H1 (cell line): ENCODE measurements around the gene PTPRT. TPM values are rescaled to one million over a fixed set of nuclear protein-coding genes. Genes with fewer than 3 reads are reported as not detected.

ENCODE experiments used
- CTCF ChIA-PET: fragments of 300-600 bp; sonication (Branson Sonifier 250); formaldehyde crosslinking; loops from one replicate; lab custom pipeline; 2021; ENCODE audit not compliant: partially characterized antibody; lab: Charles Lee
- POLR2A ChIA-PET: fragments of 300-600 bp; sonication (Branson Sonifier 250); formaldehyde crosslinking; loops from one replicate; lab custom pipeline; 2021; ENCODE audit warnings: inconsistent platforms; ENCODE audit not compliant: partially characterized antibody; lab: Charles Lee
- DNase-seq, 2 experiments: peaks; one replicate each; pipeline versions ENCODE4 v3.0.0 to v3.0.0-alpha.2; 2010 to 2022; ENCODE audit warnings: low spot score in 2 of 2, low read depth in 1 of 2, mixed read lengths in 1 of 2
- FAIRE-seq: peaks from 2 replicates; lab custom pipeline; 2011; peaks lifted over from hg19 to GRCh38; lab: Jason Lieb, UNC
- H2AFZ ChIP-seq: 2 replicates; pipeline ENCODE4 v1.8.1; 2012; ENCODE audit warnings: low read length, inconsistent platforms
- H2AK5ac ChIP-seq: 2 replicates; pipeline ENCODE4 v1.6.1; 2013; ENCODE audit warnings: low read depth, low read length
- H2BK120ac ChIP-seq: replicated peaks from 2 replicates; pipeline ENCODE3; 2013; ENCODE audit warnings: low read depth, low read length, inconsistent platforms
- H2BK12ac ChIP-seq: 2 replicates; pipeline ENCODE4 v1.6.1; 2013; ENCODE audit warnings: low read depth, low read length
- H2BK15ac ChIP-seq: 2 replicates; pipeline ENCODE4 v1.6.1; 2013; ENCODE audit warnings: low read length
- H2BK20ac ChIP-seq: 2 replicates; pipeline ENCODE4 v1.6.1; 2013; ENCODE audit warnings: low read length
- H2BK5ac ChIP-seq: 2 replicates; pipeline ENCODE4 v1.6.1; 2013; ENCODE audit warnings: low read depth, low read length
- H3K14ac ChIP-seq: 2 replicates; pipeline ENCODE4 v1.6.1; 2013; ENCODE audit warnings: inconsistent platforms; ENCODE audit not compliant: insufficient read length
- H3K18ac ChIP-seq: 2 replicates; pipeline ENCODE4 v1.6.1; 2013; ENCODE audit warnings: low read length; ENCODE audit errors: extremely low read depth
- H3K23ac ChIP-seq: 2 replicates; pipeline ENCODE4 v1.6.1; 2013; ENCODE audit warnings: inconsistent platforms; ENCODE audit not compliant: insufficient read length
- H3K23me2 ChIP-seq: 2 replicates; pipeline ENCODE4 v1.6.1; 2013; ENCODE audit warnings: low read depth, low read length
- H3K27ac ChIP-seq: 2 replicates; pipeline ENCODE4 v1.6.1; 2011; ENCODE audit warnings: low read depth, low read length, inconsistent platforms
- H3K27me3 ChIP-seq, 4 experiments: replicated peaks in 1 of 4; 1 replicate in 1 of 4; 2 replicates in 3 of 4; pipeline versions ENCODE4 v1.6.1 to v1.8.1; 2011 to 2013; ENCODE audit warnings: low read length in 3 of 4, mild to moderate bottlenecking in 3 of 4, inconsistent platforms in 2 of 4, mixed read lengths in 2 of 4, moderate library complexity in 1 of 4; ENCODE audit not compliant: control insufficient read depth in 3 of 4, insufficient read depth in 3 of 4; ENCODE audit errors: extremely low read depth in 1 of 4
- H3K36me3 ChIP-seq, 4 experiments: 2 replicates each; pipeline versions ENCODE4 v1.6.1 to v1.8.1; 2011 to 2013; ENCODE audit warnings: mild to moderate bottlenecking in 4 of 4, low read length in 3 of 4, moderate library complexity in 2 of 4, control low read depth in 1 of 4, inconsistent platforms in 1 of 4; ENCODE audit not compliant: insufficient read depth in 4 of 4, control insufficient read depth in 2 of 4
- H3K4ac ChIP-seq: replicated peaks from 2 replicates; pipeline ENCODE3; 2013; ENCODE audit warnings: low read length, low read depth, mixed read lengths, inconsistent platforms; ENCODE audit not compliant: insufficient read length
- H3K4me1 ChIP-seq, 4 experiments: replicated peaks in 1 of 4; 1 replicate in 1 of 4; 2 replicates in 3 of 4; pipeline versions ENCODE4 v1.6.1 to v1.8.1; 2011 to 2013; ENCODE audit warnings: low read length in 3 of 4, inconsistent platforms in 2 of 4, mixed read lengths in 1 of 4; ENCODE audit not compliant: insufficient read depth in 4 of 4, control insufficient read depth in 3 of 4
- H3K4me2 ChIP-seq, 2 experiments: 2 replicates each; pipeline versions ENCODE4 v1.6.1 to v1.8.1; 2011 to 2013; ENCODE audit warnings: low read depth in 2 of 2, low read length in 2 of 2, control low read depth in 1 of 2, inconsistent platforms in 1 of 2, mild to moderate bottlenecking in 1 of 2; ENCODE audit not compliant: insufficient read depth in 1 of 2
- H3K4me3 ChIP-seq, 4 experiments: fragments of 200-600, 300-600 bp in 1 of 4; sonication (generic), shearing (Covaris generic), sonication (Bioruptor Twin) in 1 of 4; 2 replicates each; pipeline versions ENCODE4 v1.5.1 to v1.8.1; 2011 to 2016; ENCODE audit warnings: low read length in 4 of 4, low read depth in 3 of 4, control low read depth in 2 of 4, inconsistent platforms in 2 of 4, mild to moderate bottlenecking in 2 of 4, mixed read lengths in 1 of 4, moderate library complexity in 1 of 4; ENCODE audit not compliant: insufficient read depth in 2 of 4; ENCODE audit errors: extremely low read depth in 1 of 4
- H3K56ac ChIP-seq: replicated peaks from 2 replicates; pipeline ENCODE3; 2013; ENCODE audit warnings: low read depth, mild to moderate bottlenecking, mixed read lengths, low read length, inconsistent platforms; ENCODE audit not compliant: insufficient read length
- H3K79me1 ChIP-seq: 2 replicates; pipeline ENCODE4 v1.6.1; 2013; ENCODE audit warnings: low read depth, low read length, control low read depth
- H3K79me2 ChIP-seq, 2 experiments: 2 replicates each; pipeline versions ENCODE4 v1.6.1 to v1.8.1; 2012 to 2013; ENCODE audit warnings: low read length in 2 of 2, mild to moderate bottlenecking in 2 of 2, inconsistent platforms in 1 of 2; ENCODE audit not compliant: insufficient read depth in 2 of 2, control insufficient read depth in 1 of 2
- H3K9ac ChIP-seq, 4 experiments: replicated peaks in 1 of 4; 1 replicate in 1 of 4; 2 replicates in 3 of 4; pipeline versions ENCODE4 v1.6.1 to v1.8.1; 2011 to 2013; ENCODE audit warnings: low read depth in 3 of 4, low read length in 3 of 4, control low read depth in 2 of 4, mild to moderate bottlenecking in 2 of 4, moderate library complexity in 2 of 4, inconsistent platforms in 1 of 4; ENCODE audit errors: extremely low read depth in 1 of 4
- H3K9me3 ChIP-seq, 2 experiments: 2 replicates each; pipeline versions ENCODE4 v1.6.1 to v1.8.1; 2012 to 2013; ENCODE audit warnings: mild to moderate bottlenecking in 2 of 2, moderate library complexity in 2 of 2, control low read depth in 1 of 2, inconsistent platforms in 1 of 2, low read depth in 1 of 2, low read length in 1 of 2, mixed read lengths in 1 of 2; ENCODE audit not compliant: insufficient read depth in 2 of 2
- H4K20me1 ChIP-seq, 2 experiments: replicated peaks in 1 of 2; 2 replicates each; pipeline versions ENCODE3 to v1.8.1; 2011 to 2013; ENCODE audit warnings: inconsistent platforms in 2 of 2, low read length in 2 of 2, mild to moderate bottlenecking in 1 of 2; ENCODE audit not compliant: insufficient read depth in 2 of 2, control insufficient read depth in 1 of 2
- H4K5ac ChIP-seq: 2 replicates; pipeline ENCODE4 v1.6.1; 2013; ENCODE audit warnings: low read length, low read depth, mixed read lengths, inconsistent platforms; ENCODE audit not compliant: insufficient read length
- H4K8ac ChIP-seq: 2 replicates; pipeline ENCODE4 v1.8.0; 2013; ENCODE audit warnings: mild to moderate bottlenecking, moderate library complexity, low read length, inconsistent platforms; ENCODE audit not compliant: insufficient read depth; ENCODE audit errors: extremely low read depth
- H4K91ac ChIP-seq: replicated peaks from 2 replicates; pipeline ENCODE3; 2013; ENCODE audit warnings: low read length, mixed read lengths, inconsistent platforms; ENCODE audit not compliant: insufficient read length
- BACH1 ChIP-seq: IDR thresholded peaks from 2 replicates; pipeline ENCODE4 v1.6.1; 2012; ENCODE audit warnings: low read length, improper control_type of control experiment
- CHD2 ChIP-seq: IDR thresholded peaks from 2 replicates; pipeline ENCODE4 v1.6.1; 2012; ENCODE audit warnings: low read length, improper control_type of control experiment
- CTBP2 ChIP-seq: IDR thresholded peaks from 2 replicates; pipeline ENCODE4 v1.7.0; 2011; ENCODE audit warnings: borderline replicate concordance, mild to moderate bottlenecking, moderate library complexity, mixed read lengths, low read length; ENCODE audit not compliant: insufficient read depth, insufficient read length
- GABPA ChIP-seq: IDR thresholded peaks from 2 replicates; pipeline ENCODE4 v1.6.1; 2011; ENCODE audit warnings: mild to moderate bottlenecking, low read length, moderate library complexity, borderline replicate concordance; ENCODE audit not compliant: insufficient read depth
- GTF2F1 ChIP-seq: IDR thresholded peaks from 2 replicates; pipeline ENCODE4 v1.6.1; 2012; ENCODE audit warnings: low read depth, low read length, improper control_type of control experiment, borderline replicate concordance
- HDAC2 ChIP-seq, 2 experiments: fragments of 300-600 bp in 1 of 2; sonication (generic) in 1 of 2; IDR thresholded peaks; 2 replicates each; pipeline ENCODE4 v1.6.1; 2011 to 2012; ENCODE audit warnings: low read depth in 2 of 2, low read length in 2 of 2, mild to moderate bottlenecking in 2 of 2, moderate library complexity in 2 of 2, borderline replicate concordance in 1 of 2, inconsistent platforms in 1 of 2
- JUND ChIP-seq: IDR thresholded peaks from 2 replicates; pipeline ENCODE4 v1.6.1; 2011; ENCODE audit warnings: mild to moderate bottlenecking, improper control_type of control experiment, low read length
- KDM1A ChIP-seq: fragments of 200-600, 300-600 bp; sonication (generic); IDR thresholded peaks from 2 replicates; pipeline ENCODE4 v1.7.1; 2016; ENCODE audit warnings: mild to moderate bottlenecking, low read length, borderline replicate concordance
- POLR2A ChIP-seq, 2 experiments: IDR thresholded peaks; 1 replicate in 1 of 2; 2 replicates in 1 of 2; pipeline ENCODE4 v1.6.1; 2011; ENCODE audit warnings: low read depth in 2 of 2, low read length in 2 of 2, mild to moderate bottlenecking in 2 of 2; ENCODE audit errors: control extremely low read depth in 1 of 2
- RNF2 ChIP-seq: fragments of 200-900, 300-1000 bp; sonication (generic); IDR thresholded peaks from 2 replicates; pipeline ENCODE4 v1.7.1; 2016; ENCODE audit warnings: borderline replicate concordance, low read depth, mild to moderate bottlenecking, antibody characterized with exemption, low read length; ENCODE audit not compliant: poor library complexity, severe bottlenecking; ENCODE audit errors: missing control alignments
- SRF ChIP-seq: IDR thresholded peaks from 2 replicates; pipeline ENCODE4 v1.6.1; 2011; ENCODE audit warnings: mild to moderate bottlenecking, low read depth, low read length, moderate library complexity
- SUZ12 ChIP-seq: fragments of 200-600 bp; sonication (generic); IDR thresholded peaks from 2 replicates; pipeline ENCODE4 v1.6.1; 2012; ENCODE audit warnings: mild to moderate bottlenecking, inconsistent platforms, low read length, moderate library complexity, mixed read lengths
- TAF7 ChIP-seq: optimal IDR thresholded peaks from 2 replicates; pipeline ENCODE3; 2011; ENCODE audit warnings: low read depth, mild to moderate bottlenecking, inconsistent platforms, low read length, moderate library complexity, borderline replicate concordance
- YY1 ChIP-seq: IDR thresholded peaks from 2 replicates; pipeline ENCODE4 v1.6.1; 2011; ENCODE audit warnings: low read depth, mild to moderate bottlenecking, low read length
- WGBS, 2 experiments: shearing (Covaris generic) in 1 of 2; methylation state at CpG; one replicate each; pipeline versions ENCODE4 v1.1.6 to v1.1.7; 2013 to 2015; ENCODE audit warnings: low lambda C conversion rate in 2 of 2, mixed read lengths in 2 of 2, inconsistent platforms in 1 of 2, low coverage in 1 of 2, missing lambda C conversion rate in 1 of 2; ENCODE audit not compliant: insufficient replicate concordance in 2 of 2, insufficient coverage in 1 of 2, insufficient read length in 1 of 2; ENCODE audit errors: extremely low coverage in 1 of 2, missing lambda C conversion rate in 1 of 2; 5-methylcytosine and 5-hydroxymethylcytosine counted together
- polyA plus RNA-seq, 7 experiments: library from polyadenylated mRNA; depleted of rRNA in 3 of 7; stranded (reverse) in 5 of 7; unstranded in 2 of 7; fragments of >200 nt in 5 of 7; fragments of 200-250 nt in 2 of 7; gene quantifications; 1 replicate in 5 of 7; 2 replicates in 1 of 7; 4 replicates in 1 of 7; pipeline versions ENCODE4 v1.2.1 to v1.2.3, GENCODE V29; 2011 to 2013; ENCODE audit warnings: missing spikeins in 2 of 7, mixed read lengths in 2 of 7
- total RNA-seq: library from RNA; stranded (reverse); fragmentation: NEBNext Ultra II Directional; extraction: Animal tissue kit (Norgen Biotek cat#: 25700); gene quantifications from 2 replicates; pipeline ENCODE4 v1.2.1, GENCODE V29; 2021

PTPRT gene
- total and polyA plus RNA-seq, 2 of the 8 experiments (the other 6 are each of a cell fraction or from before 2014, with no cell fraction given): 0.33 to 1.8 TPM

DNA sequence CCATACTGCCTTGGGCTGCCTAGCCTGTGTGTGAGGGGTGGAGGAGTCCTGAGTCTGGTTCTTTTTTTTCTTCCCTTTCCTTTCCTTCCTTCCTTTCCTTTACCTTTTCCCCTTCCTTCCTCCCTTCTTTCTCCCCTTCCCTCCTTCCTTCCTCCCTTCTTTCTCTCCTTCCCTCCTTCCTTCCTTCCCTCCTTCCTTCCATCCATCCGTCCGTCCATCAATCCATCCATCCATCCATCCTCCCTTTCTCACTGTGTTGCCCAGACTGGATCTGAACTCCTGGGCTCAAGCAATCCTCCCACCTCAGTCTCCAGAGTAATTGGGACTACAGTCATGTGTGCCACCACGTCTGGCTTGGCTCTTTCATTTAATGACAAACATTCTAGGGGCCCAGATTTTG lies 820.8 kb downstream of the PTPRT start:
- H4K20me1 ChIP-seq: no peaks in the 10 kb centered on the region
- ChIA-PET CTCF (interaction anchor here (1.5 kb wide), 1 partner anchor 12 kb away, joined by 3 read pairs; no protein-coding TSS in a partner anchor), POLR2A (no interaction called here)
- FAIRE-seq (no peak), DNase-seq (no peak)
- H3K79me2 ChIP-seq: no peaks in the 10 kb centered on the region
- H3K14ac ChIP-seq: no peak overlapping the region
- no peak overlapping the region for H2BK5ac ChIP-seq
- no peak overlapping the region for H2BK20ac ChIP-seq
- H2BK120ac ChIP-seq: no peak overlapping the region
- H2BK12ac ChIP-seq: no peak overlapping the region
- H3K27ac ChIP-seq: no peak overlapping the region
- H2BK15ac ChIP-seq: no peak overlapping the region; the same call in 1 of the 2 replicates
- no peak overlapping the region for H3K4ac ChIP-seq
- no peaks in the 10 kb centered on the region for H3K23me2 ChIP-seq
- H2AFZ ChIP-seq: no peak overlapping the region
- no peaks in the 10 kb centered on the region for H3K79me1 ChIP-seq
- H3K56ac ChIP-seq: no peak overlapping the region
- no peaks in the 10 kb centered on the region for H3K27me3 ChIP-seq
- H4K8ac ChIP-seq: no peak overlapping the region
- no peaks in the 10 kb centered on the region for H3K36me3 ChIP-seq
- no peaks in the 10 kb centered on the region for H3K4me1 ChIP-seq
- no peak overlapping the region; the same call in 1 of the 2 replicates for H3K18ac ChIP-seq
- no peak overlapping the region for H3K9ac ChIP-seq
- no peak overlapping the region for H4K5ac ChIP-seq
- 63 to 100% methylated on average over 2 of the region's 3 CpGs for WGBS, 2 experiments
- no peak overlapping the region for H4K91ac ChIP-seq
- no peak overlapping the region for H3K23ac ChIP-seq
- no peak overlapping the region for H3K4me3 ChIP-seq
- H3K9me3 ChIP-seq: no peaks in the 10 kb centered on the region
- no peak overlapping the region for H3K4me2 ChIP-seq
- no peak overlapping the region for H2AK5ac ChIP-seq
- TF ChIP-seq SUZ12: no peak
- no peak for TF ChIP-seq JUND
- TF ChIP-seq BACH1: no peak
- TF ChIP-seq GABPA: no peak
- TF ChIP-seq CHD2: no peak
- no peak for TF ChIP-seq POLR2A (IDR thresholded peaks at IDR 0.05; ENCODE audit: control extremely low read depth in 1 of 2, low read depth in 2 of 2, low read length in 2 of 2)
- TF ChIP-seq SRF: no peak
- TF ChIP-seq TAF7: no peak
- no peak for TF ChIP-seq KDM1A
- no peak for TF ChIP-seq HDAC2 (IDR thresholded peaks at IDR 0.05; ENCODE audit: borderline replicate concordance in 1 of 2, low read depth in 2 of 2, low read length in 2 of 2)
- no peak for TF ChIP-seq RNF2
- TF ChIP-seq CTBP2: no peak
- TF ChIP-seq GTF2F1: no peak
- no peak for TF ChIP-seq YY1
